Measurements from ENCODE around the gene DHX15. TPM values are rescaled to one million over a fixed set of nuclear protein-coding genes. Genes with fewer than 3 reads are reported as not detected.

The DHX15 gene
- total and polyA plus RNA-seq, 11 donors = 24.0 to 67.8 (median 55.3) TPM

DNA sequence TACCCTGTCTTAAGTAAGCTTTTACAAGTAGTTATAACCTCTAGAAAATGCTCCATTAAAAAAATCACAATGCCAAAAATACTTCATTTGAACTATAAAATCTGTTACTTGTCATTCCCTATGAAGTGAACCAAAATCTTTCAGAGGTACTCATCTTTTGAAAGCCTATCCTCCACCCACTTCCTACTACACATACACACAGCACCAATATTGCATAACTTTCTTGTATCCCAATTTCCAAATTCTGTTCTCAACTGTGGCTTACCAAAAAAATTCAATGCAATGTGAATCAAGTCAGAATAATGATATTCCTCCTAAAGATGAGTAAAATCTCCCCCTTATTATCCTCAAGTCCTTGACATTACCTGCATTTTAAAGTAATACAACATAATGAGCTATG is 15.9 kb downstream of the DHX15 start:
- H3K9me3 ChIP-seq = no peaks in the 10 kb centered on the region
- H3K4me3 ChIP-seq = no peak overlapping the region
- no peak overlapping the region for H3K27ac ChIP-seq
- ATAC-seq (no peak), DNase-seq (no peak)
- H3K36me3 ChIP-seq = peaks cover 0 to 88% (median 55%) of the 10 kb centered on the region in 9 donors
- H3K27me3 ChIP-seq = no peaks in the 10 kb centered on the region
- TF ChIP-seq, protein P1, sequence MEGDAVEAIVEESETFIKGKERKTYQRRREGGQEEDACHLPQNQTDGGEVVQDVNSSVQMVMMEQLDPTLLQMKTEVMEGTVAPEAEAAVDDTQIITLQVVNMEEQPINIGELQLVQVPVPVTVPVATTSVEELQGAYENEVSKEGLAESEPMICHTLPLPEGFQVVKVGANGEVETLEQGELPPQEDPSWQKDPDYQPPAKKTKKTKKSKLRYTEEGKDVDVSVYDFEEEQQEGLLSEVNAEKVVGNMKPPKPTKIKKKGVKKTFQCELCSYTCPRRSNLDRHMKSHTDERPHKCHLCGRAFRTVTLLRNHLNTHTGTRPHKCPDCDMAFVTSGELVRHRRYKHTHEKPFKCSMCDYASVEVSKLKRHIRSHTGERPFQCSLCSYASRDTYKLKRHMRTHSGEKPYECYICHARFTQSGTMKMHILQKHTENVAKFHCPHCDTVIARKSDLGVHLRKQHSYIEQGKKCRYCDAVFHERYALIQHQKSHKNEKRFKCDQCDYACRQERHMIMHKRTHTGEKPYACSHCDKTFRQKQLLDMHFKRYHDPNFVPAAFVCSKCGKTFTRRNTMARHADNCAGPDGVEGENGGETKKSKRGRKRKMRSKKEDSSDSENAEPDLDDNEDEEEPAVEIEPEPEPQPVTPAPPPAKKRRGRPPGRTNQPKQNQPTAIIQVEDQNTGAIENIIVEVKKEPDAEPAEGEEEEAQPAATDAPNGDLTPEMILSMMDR (IDR thresholded peaks at IDR 0.05) = no peak
- no peak for TF ChIP-seq POLR2A (IDR thresholded peaks at IDR 0.05)
- intact Hi-C loops (cut with DNase I) = no loop called here
- H3K4me1 ChIP-seq = peaks cover 0 to 64% (median 34%) of the 10 kb centered on the region in 12 donors

DNA sequence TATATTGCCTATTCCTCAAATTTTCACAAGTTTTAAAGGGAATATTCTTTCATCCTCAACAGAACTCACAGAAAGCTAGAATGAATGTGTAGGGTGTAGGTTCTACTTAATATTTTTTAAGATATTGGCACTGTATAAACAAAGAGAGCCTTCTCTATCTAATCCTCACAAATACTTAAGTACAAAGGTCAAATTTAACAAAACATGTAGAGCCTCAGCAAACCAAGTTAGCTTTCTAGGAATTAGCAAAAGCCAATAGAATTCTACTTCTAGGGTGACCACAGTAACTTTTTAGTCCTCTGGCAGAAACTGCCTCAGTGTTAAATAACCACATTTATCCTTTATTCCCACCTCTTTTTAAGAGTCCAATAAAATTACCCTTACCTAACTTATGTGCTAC is 19.3 kb downstream of the DHX15 start:
- ATAC-seq = no peak

DNA sequence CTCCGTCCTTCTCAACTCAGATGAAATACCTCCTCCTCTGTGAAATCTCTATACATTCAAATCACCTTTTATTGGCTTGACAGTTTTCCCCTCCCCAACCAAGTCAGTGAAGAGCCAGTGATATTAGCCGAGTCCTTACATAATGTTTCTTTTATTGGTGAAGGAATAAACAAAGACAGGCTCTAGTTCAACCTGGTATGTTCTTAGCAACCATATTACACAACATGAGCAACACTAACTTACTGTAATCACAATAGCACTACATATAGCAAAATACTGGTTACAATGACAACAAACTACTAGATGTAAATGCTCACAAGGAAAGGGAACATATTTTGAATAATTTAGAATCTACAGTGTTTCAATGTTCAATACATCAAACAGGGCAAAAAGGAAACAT is 19.9 kb downstream of the DHX15 start:
- H3K4me1 ChIP-seq = peaks cover 0 to 56% (median 31%) of the 10 kb centered on the region in 12 donors
- WGBS, 4 donors = 74 to 84% (median 79%) methylated on average over 2 of the region's 2 CpGs

More for the DNA sequence above, 19.3 kb downstream of the DHX15 start:
- Histone ChIP-seq H3K27me3 (no peaks in the 10 kb centered on the region), H3K27ac (no peak overlapping the region), H3K4me3 (no peak overlapping the region), H3K4me1 (peaks cover 0 to 51% (median 30%) of the 10 kb centered on the region in 12 donors), H3K9me3 (peaks cover 0 to 6% (median 0%) of the 10 kb centered on the region in 12 donors), H3K36me3 (peaks cover 0 to 76% (median 36%) of the 10 kb centered on the region in 9 donors)
- intact Hi-C loops (cut with DNase I) = no loop called here
- TF ChIP-seq, protein P1 (IDR thresholded peaks at IDR 0.05) = no peak
- no peak for TF ChIP-seq POLR2A (IDR thresholded peaks at IDR 0.05)
- DNase-seq = no peak

DNA sequence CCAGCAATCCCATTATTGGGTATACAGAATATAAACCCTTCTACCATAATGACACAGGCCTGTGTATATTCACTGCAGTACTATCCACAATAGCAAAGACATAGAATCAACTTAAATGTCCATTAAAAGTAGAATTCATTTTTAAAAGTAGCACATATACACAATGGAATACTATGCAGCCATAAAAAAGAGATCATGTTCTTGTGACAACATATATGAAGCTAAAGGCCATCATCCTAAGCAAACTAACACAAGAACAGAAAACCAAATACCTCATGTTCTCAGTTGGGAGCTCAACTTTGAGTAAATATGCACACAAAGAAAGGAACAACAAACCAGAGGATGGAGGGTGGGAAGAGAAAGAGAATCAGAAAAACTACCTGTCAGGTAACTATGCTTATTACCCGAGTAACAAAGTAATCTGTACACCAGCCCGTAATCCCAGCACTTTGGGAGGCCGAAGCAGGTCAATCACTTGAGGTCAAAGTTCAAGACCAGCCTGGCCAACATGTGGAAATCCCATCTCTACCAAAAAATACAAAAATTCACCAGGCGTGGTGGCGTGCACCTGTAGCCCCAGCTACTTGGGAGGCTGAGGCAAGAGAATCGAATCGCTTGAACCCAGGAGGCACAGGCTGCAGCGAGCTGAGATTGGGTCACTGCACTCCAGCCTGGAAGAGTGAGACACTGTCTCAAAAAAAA is 22.8 kb downstream of the DHX15 start:
- peaks cover 0 to 65% (median 44%) of the 10 kb centered on the region in 12 donors for H3K4me1 ChIP-seq
- WGBS, 4 donors = 96 to 99% (median 98%) methylated on average over 8 of the region's 8 CpGs
- TF ChIP-seq, protein P1 (IDR thresholded peaks at IDR 0.05) = no peak
- no peak overlapping the region for H3K27ac ChIP-seq
- no peak for ATAC-seq
- no peak overlapping the region for H3K4me3 ChIP-seq
- H3K27me3 ChIP-seq = no peaks in the 10 kb centered on the region
- peaks cover 0 to 46% (median 16%) of the 10 kb centered on the region in 9 donors for H3K36me3 ChIP-seq
- intact Hi-C loops (cut with DNase I) = no loop called here
- H3K9me3 ChIP-seq = peaks cover 0 to 6% (median 0%) of the 10 kb centered on the region in 12 donors
- DNase-seq = no peak

More for the DNA sequence above, 19.9 kb downstream of the DHX15 start:
- Histone ChIP-seq H3K27ac (no peak overlapping the region), H3K36me3 (peaks cover 0 to 72% (median 32%) of the 10 kb centered on the region in 9 donors), H3K9me3 (peaks cover 0 to 6% (median 0%) of the 10 kb centered on the region in 12 donors), H3K27me3 (no peaks in the 10 kb centered on the region), H3K4me3 (no peak overlapping the region)
- no peak for DNase-seq
- TF ChIP-seq, protein P1 (IDR thresholded peaks at IDR 0.05) = no peak
- no peak for TF ChIP-seq POLR2A (IDR thresholded peaks at IDR 0.05)
- intact Hi-C loops (cut with DNase I) = no loop called here
- ATAC-seq = peak in 1 of 4 donors; percentile 24
